Measurements from ENCODE around the gene MYO16.

The MYO16 gene

GRCh38 chr13:109158383-109158782 lies 529.0 kb downstream of the MYO16 start:
- Histone ChIP-seq H3K4me1 (ENCODE audit: control insufficient read depth, insufficient read depth, low read length) (no peaks in the 10 kb centered on the region), H3K9me3 (ENCODE audit: control insufficient read depth, low read length) (no peaks in the 10 kb centered on the region), H3K27me3 (ENCODE audit: control insufficient read depth, insufficient read depth, low read length) (no peaks in the 10 kb centered on the region), H3K36me3 (ENCODE audit: control insufficient read depth, insufficient read depth, low read length) (no peaks in the 10 kb centered on the region), H3K9ac (ENCODE audit: low read length) (no peak overlapping the region), H3K4me3 (ENCODE audit: low read length) (no peak overlapping the region)

DNA sequence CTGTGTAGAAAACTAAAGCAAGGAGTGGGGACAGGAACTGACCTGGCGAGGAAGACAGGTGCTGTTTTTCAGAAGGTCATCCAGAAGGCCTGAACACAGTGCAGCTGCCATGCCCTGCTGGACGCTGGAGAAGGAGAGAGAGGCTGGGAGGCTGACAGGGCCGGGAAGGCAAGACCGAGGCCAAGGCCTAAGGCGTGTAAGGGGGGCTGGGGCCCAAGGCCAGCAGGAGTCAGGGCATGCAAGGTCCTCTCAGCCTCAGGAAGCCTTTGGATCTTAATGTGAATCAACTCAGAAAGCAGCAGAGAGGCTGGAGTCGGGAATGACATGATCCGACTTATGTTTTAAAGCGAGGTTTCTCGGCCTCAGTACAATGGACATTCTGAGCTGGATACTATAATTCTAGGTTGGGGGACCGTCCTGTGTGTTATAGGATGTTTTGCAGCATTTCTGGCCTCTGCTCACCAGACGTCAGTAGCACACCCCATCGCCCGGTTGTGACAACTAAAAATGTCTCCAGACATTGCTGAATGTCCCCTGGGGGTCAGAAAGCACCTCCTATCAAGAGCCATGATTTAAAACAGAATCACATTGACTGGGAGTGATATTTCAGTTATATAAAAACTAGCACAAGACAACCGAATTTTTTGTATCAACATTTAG lies 530.4 kb downstream of the MYO16 start:
- Histone ChIP-seq H3K4me3 (ENCODE audit: low read length) (no peak overlapping the region), H3K9ac (ENCODE audit: low read length) (no peak overlapping the region), H3K27me3 (ENCODE audit: control insufficient read depth, insufficient read depth, low read length) (no peaks in the 10 kb centered on the region), H3K36me3 (ENCODE audit: control insufficient read depth, insufficient read depth, low read length) (no peaks in the 10 kb centered on the region), H3K4me1 (ENCODE audit: control insufficient read depth, insufficient read depth, low read length) (no peaks in the 10 kb centered on the region), H3K9me3 (ENCODE audit: control insufficient read depth, low read length) (no peaks in the 10 kb centered on the region)

GRCh38 chr13:109160357-109160756 lies 530.9 kb downstream of the MYO16 start:
- no peak overlapping the region for H3K4me3 ChIP-seq (ENCODE audit: low read length)
- no peaks in the 10 kb centered on the region for H3K36me3 ChIP-seq (ENCODE audit: control insufficient read depth, insufficient read depth, low read length)
- H3K9ac ChIP-seq (ENCODE audit: low read length), result no peak overlapping the region
- no peaks in the 10 kb centered on the region for H3K9me3 ChIP-seq (ENCODE audit: control insufficient read depth, low read length)
- H3K27me3 ChIP-seq (ENCODE audit: control insufficient read depth, insufficient read depth, low read length), result no peaks in the 10 kb centered on the region
- H3K4me1 ChIP-seq (ENCODE audit: control insufficient read depth, insufficient read depth, low read length), result no peaks in the 10 kb centered on the region

DNA sequence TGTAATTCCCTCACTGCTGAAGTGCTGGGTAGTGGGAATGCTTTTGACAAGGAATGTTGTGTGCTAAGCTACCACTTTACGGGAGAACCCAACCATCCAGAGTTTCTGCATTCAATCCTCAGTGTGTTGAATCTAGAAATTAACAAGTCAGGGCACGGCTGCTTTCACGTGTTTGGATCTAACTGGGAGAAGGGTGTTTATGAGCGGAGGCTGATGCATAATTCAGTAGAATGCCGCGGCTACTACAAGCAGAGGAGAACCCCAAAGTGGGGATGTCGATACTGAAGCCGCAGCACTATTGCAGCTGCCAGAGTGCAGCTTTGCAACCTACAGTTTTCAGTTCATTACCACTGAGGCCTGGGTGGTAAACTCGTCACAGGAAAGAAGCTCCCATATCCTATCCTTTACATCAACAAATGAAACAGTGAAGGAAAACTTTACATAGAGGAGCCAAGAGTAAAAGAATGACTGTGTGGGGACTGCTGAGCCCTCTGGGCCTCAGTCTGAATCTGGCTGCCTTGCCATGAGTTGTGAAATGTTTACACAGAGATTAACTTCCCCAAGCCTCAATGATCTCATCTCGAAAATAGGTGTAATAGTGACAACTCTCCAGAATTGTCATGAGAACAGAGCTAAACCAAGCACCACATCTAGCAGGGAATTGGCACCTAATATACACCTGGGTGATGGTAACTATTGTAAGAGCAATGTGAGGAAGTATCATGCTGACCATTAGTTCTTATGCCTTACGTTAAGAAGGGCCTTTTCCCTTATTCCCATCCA lies 531.7 kb downstream of the MYO16 start:
- Histone ChIP-seq H3K27me3 (ENCODE audit: control insufficient read depth, insufficient read depth, low read length) (no peaks in the 10 kb centered on the region), H3K9me3 (ENCODE audit: control insufficient read depth, low read length) (no peaks in the 10 kb centered on the region), H3K4me3 (ENCODE audit: low read length) (no peak overlapping the region), H3K4me1 (ENCODE audit: control insufficient read depth, insufficient read depth, low read length) (no peaks in the 10 kb centered on the region), H3K36me3 (ENCODE audit: control insufficient read depth, insufficient read depth, low read length) (no peaks in the 10 kb centered on the region), H3K9ac (ENCODE audit: low read length) (no peak overlapping the region)

- Histone ChIP-seq H3K36me3 (ENCODE audit: control insufficient read depth, insufficient read depth, low read length) (no peaks in the 10 kb centered on the region), H3K9ac (ENCODE audit: low read length) (no peak overlapping the region), H3K4me3 (ENCODE audit: low read length) (no peak overlapping the region), H3K9me3 (ENCODE audit: control insufficient read depth, low read length) (no peaks in the 10 kb centered on the region), H3K4me1 (ENCODE audit: control insufficient read depth, insufficient read depth, low read length) (no peaks in the 10 kb centered on the region), H3K27me3 (ENCODE audit: control insufficient read depth, insufficient read depth, low read length) (no peaks in the 10 kb centered on the region)
Measured at GRCh38 chr13:109162248-109163036, 533.0 kb downstream of the MYO16 start.

DNA sequence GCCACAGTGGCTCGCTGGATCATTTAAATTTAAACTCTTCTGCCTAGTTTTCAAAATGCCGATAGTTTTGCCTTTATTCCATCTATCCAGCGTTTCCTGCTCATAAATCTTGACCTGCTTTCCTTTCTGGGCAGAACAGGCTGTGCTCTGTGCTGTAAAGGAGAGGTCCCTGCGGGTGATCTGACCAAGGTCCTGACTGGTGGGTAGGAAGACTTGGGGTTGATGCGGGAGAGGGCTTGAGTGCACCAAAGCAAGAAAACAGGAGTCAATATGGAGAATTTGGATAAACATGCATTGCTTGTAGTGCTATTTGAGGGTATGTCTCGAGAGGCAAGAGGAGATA lies 533.6 kb downstream of the MYO16 start:
- H3K4me1 ChIP-seq (ENCODE audit: control insufficient read depth, insufficient read depth, low read length), result no peaks in the 10 kb centered on the region
- H3K9me3 ChIP-seq (ENCODE audit: control insufficient read depth, low read length), result no peaks in the 10 kb centered on the region
- no peaks in the 10 kb centered on the region for H3K36me3 ChIP-seq (ENCODE audit: control insufficient read depth, insufficient read depth, low read length)
- no peak overlapping the region for H3K9ac ChIP-seq (ENCODE audit: low read length)
- no peak overlapping the region for H3K4me3 ChIP-seq (ENCODE audit: low read length)
- no peaks in the 10 kb centered on the region for H3K27me3 ChIP-seq (ENCODE audit: control insufficient read depth, insufficient read depth, low read length)

DNA sequence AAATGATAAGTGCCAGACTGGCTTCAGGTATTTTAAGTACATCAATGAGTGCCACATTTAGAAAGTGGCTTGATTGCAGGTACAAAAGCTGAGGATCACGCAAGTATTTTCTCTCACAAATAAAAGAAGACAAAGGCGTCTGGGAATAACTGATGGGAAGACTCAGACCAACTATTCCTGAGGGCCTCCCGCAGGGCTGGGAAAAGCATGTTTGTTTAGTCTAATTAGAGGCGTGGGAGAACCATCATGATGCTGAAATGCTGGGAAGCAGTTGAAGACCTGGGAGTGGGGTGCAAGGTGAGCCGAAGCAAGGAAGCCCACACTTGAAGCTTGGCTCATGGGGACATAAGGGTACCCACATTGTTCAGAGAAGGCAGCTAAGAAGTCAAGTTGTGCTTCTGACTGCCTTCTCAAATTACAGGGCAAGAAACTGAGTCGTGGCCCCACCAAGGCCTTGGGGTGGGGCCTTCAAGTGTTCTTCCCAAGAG lies 536.0 kb downstream of the MYO16 start:
- Histone ChIP-seq H3K4me3 (ENCODE audit: low read length) (no peak overlapping the region), H3K27me3 (ENCODE audit: control insufficient read depth, insufficient read depth, low read length) (no peaks in the 10 kb centered on the region), H3K9ac (ENCODE audit: low read length) (no peak overlapping the region), H3K9me3 (ENCODE audit: control insufficient read depth, low read length) (no peaks in the 10 kb centered on the region), H3K36me3 (ENCODE audit: control insufficient read depth, insufficient read depth, low read length) (no peaks in the 10 kb centered on the region), H3K4me1 (ENCODE audit: control insufficient read depth, insufficient read depth, low read length) (no peaks in the 10 kb centered on the region)

- Histone ChIP-seq H3K9ac (ENCODE audit: low read length) (no peak overlapping the region), H3K4me3 (ENCODE audit: low read length) (no peak overlapping the region), H3K9me3 (ENCODE audit: control insufficient read depth, low read length) (no peaks in the 10 kb centered on the region), H3K27me3 (ENCODE audit: control insufficient read depth, insufficient read depth, low read length) (no peaks in the 10 kb centered on the region), H3K4me1 (ENCODE audit: control insufficient read depth, insufficient read depth, low read length) (no peaks in the 10 kb centered on the region), H3K36me3 (ENCODE audit: control insufficient read depth, insufficient read depth, low read length) (no peaks in the 10 kb centered on the region)
Measured at GRCh38 chr13:109166804-109167203, 537.4 kb downstream of the MYO16 start.

GRCh38 chr13:109172136-109172535 lies 542.7 kb downstream of the MYO16 start:
- no peak overlapping the region for H3K4me3 ChIP-seq (ENCODE audit: low read length)
- H3K4me1 ChIP-seq (ENCODE audit: control insufficient read depth, insufficient read depth, low read length), result no peaks in the 10 kb centered on the region
- no peak overlapping the region for H3K9ac ChIP-seq (ENCODE audit: low read length)
- H3K27me3 ChIP-seq (ENCODE audit: control insufficient read depth, insufficient read depth, low read length), result no peaks in the 10 kb centered on the region
- no peaks in the 10 kb centered on the region for H3K36me3 ChIP-seq (ENCODE audit: control insufficient read depth, insufficient read depth, low read length)
- no peaks in the 10 kb centered on the region for H3K9me3 ChIP-seq (ENCODE audit: control insufficient read depth, low read length)

GRCh38 chr13:109175666-109176065 lies 546.3 kb downstream of the MYO16 start:
- Histone ChIP-seq H3K4me1 (ENCODE audit: control insufficient read depth, insufficient read depth, low read length) (no peaks in the 10 kb centered on the region), H3K4me3 (ENCODE audit: low read length) (no peak overlapping the region), H3K36me3 (ENCODE audit: control insufficient read depth, insufficient read depth, low read length) (no peaks in the 10 kb centered on the region), H3K9ac (ENCODE audit: low read length) (no peak overlapping the region), H3K27me3 (ENCODE audit: control insufficient read depth, insufficient read depth, low read length) (no peaks in the 10 kb centered on the region), H3K9me3 (ENCODE audit: control insufficient read depth, low read length) (no peaks in the 10 kb centered on the region)

GRCh38 chr13:109180905-109181425 lies 551.6 kb downstream of the MYO16 start:
- no peaks in the 10 kb centered on the region for H3K36me3 ChIP-seq (ENCODE audit: control insufficient read depth, insufficient read depth, low read length)

More at GRCh38 chr13:109180905-109181425, 551.6 kb downstream of the MYO16 start:
- no peaks in the 10 kb centered on the region for H3K4me1 ChIP-seq (ENCODE audit: control insufficient read depth, insufficient read depth, low read length)
- H3K9me3 ChIP-seq (ENCODE audit: control insufficient read depth, low read length), result no peaks in the 10 kb centered on the region
- H3K9ac ChIP-seq (ENCODE audit: low read length), result no peak overlapping the region
- no peak overlapping the region for H3K4me3 ChIP-seq (ENCODE audit: low read length)
- H3K27me3 ChIP-seq (ENCODE audit: control insufficient read depth, insufficient read depth, low read length), result no peaks in the 10 kb centered on the region

Measured in mucosa of stomach (tissue), 1 donor.